Middle frontal gyrus (tissue), 1 donor: Measurements from ENCODE around the gene WDR54.

ENCODE experiments used
- DNase-seq: peaks from one replicate; pipeline ENCODE4 v3.0.0-alpha.2; 2015; ENCODE audit warnings: low spot score; ENCODE audit errors: extremely low spot score

The WDR54 gene, protein sequence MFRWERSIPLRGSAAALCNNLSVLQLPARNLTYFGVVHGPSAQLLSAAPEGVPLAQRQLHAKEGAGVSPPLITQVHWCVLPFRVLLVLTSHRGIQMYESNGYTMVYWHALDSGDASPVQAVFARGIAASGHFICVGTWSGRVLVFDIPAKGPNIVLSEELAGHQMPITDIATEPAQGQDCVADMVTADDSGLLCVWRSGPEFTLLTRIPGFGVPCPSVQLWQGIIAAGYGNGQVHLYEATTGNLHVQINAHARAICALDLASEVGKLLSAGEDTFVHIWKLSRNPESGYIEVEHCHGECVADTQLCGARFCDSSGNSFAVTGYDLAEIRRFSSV

GRCh38 chr2:74421221-74421870 is at the start of gene WDR54, which contains the start of gene C2orf81:
TSS of gene WDR54 (plus strand) at chr2:74421730. CDS start at chr2:74422154, 424 bp downstream.
TSS of gene C2orf81 (minus strand) at chr2:74421619. CDS start at chr2:74421560, 59 bp downstream.
- peak; percentile 79 for DNase-seq

DNA sequence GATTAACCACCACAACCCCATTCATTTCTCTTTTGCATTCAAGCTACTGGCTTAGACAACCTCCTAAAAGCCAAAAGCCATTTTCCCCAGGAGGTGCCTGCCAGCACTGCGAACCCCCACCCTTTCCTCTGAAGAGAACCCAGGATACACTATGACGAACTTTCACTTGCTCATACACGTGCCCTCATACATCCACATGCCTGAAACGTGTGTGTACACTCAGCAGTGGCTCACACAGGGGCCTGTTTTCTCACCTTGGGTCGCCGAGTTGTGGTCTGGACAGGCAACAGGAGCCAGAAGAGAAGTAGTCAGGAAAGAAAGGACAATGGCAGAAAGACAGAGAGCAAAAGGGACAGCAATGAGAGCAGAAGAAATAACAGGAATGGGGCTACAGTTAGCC is 48.9 kb upstream of the WDR54 start:
- no peak for DNase-seq

- DNase-seq, result no peak
Observed at GRCh38 chr2:74373221-74373676, 48.3 kb upstream of the WDR54 start.

- DNase-seq, result no peak
Observed at GRCh38 chr2:74373985-74374384, 47.5 kb upstream of the WDR54 start.

DNA sequence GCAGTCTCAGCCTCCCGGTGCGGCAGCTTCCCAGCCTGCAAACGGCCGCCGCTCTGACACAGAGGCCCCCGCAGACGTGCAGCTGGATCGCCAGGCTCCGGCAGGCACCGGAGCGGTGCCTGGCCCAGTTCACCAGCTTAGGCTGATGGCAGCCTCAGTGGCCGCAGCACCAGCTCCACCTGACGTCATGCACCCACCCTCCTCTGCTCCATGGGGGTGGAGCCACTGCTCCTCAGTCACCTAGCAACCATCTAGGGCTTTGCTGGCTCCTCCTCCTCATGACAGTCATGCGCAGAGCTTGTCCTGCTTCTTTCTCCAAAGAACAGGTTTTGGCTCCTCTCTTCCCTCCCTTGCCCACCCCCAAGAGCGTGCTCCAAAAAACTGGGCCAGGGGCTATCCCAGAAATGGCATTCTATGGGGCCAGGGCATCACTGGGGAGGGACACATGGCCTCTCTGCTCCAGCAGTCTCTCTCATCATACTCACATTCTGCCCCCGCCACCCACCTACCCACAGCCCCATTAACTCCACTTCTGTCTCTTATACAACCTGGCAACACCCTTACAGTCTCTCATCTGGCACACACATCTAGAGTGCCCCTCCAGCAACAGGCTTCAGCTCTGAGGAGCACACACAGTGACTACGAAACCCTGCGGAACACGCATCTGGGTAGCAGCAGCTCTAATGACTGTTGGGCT is 46.9 kb upstream of the WDR54 start:
- peak; percentile 87 for DNase-seq

GRCh38 chr2:74375838-74376237 is 45.7 kb upstream of the WDR54 start:
- DNase-seq, result no peak

DNA sequence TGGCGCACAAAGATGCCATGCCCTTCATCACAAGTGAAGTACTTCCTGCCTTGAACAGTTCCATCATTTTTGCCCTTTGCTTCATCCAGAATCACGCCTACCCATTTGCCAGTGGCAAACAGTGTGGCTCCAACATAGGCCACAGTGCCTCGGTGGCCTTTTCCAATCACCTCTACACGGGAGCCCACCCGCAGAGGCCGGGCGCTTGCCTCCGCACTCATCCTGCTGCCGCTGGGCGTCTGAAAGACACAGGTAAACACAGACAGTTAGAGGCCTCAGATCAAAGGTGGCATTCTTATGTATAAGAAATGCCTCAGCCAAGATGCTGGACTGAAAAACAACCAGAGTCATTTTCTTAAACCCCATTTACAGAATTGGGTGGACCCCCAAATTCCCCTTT is 43.5 kb upstream of the WDR54 start:
- DNase-seq, result no peak

DNA sequence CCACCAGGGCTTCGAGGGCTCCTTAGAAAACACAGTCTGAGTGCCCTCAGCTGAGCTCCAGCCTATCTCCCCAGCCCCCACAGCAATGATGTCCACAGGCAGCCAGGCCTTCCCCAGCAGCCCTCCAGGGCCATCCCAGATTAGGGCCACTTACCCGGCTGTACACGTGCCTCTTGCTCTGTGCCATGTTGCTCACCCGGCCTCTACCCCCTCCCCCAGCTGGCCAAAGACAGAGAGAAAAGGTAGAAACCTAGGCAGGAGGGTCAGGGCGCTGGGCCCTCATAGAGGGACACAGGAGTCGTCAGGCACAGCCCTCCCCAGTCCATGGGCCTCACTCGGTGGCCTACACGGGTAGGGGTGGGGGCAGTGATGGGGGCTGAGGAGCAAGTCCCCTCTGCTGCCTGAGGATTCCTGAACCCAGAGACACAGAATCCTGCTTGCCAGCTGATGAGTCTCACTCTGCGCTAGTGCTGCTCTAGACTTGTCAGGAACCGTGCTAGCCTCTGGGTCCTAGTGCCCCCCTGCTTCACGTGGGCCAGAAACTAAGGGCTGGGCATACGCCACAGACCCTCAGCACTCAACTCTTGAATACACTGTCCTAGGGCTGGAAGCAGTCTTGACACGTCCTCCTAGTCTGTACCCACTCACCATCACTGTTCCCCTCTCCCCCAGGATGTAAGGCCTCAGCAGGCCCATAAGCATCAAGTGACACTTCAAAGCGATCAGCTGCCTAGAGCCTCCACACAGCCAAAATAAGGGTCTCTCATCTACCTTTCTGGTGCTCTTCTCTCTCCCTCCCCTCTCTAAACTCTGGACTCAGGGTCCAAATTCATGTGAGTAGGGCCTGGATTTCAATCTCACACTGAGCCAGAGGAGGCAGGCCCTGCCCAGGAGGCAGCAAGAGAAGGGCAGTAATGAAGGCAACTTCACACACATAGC is 41.4 kb upstream of the WDR54 start, which contains the start of gene DCTN1:
DCTN1 (minus strand) TSS at position 461 of the 939 bp plus-strand sequence; CDS start at position 187, 274 bp downstream.
- peak; percentile 75 for DNase-seq

DNA sequence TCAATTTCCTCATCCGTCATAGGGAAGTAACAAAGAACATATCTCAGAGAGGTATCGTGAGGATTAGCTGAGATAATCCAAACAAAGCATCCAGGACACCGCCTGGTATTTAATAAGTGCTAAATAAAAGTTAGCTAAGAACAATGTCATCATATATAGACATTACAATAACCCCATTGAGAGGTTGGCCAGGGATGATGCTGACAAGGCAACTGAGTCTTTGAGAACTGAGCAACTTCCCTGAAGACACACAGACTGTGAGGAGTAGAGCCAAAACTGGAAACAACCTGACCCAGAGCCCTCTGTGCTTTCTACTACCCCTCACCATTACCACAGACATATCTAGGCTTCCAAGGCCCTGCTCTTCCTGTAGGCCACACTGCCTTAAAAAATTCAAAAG is 39.8 kb upstream of the WDR54 start:
- no peak for DNase-seq

DNA sequence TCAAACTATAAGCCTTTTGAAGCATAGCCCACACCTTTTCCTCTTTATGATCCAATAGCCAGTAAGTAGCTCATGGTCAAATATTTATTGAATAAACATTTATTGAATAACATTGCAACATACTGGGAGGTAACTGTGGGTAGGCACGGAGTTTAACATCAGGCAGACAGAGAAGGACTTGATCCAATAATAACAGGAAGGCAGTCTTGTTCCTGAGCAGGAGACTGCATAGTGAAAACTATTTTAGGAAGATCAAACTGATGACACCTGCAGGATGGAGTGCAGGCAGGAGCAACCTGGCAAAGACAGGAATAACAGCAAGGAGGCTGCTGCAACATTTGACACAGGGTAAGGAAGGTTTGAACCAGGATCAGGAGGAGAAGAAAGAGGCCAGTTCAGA is 38.3 kb upstream of the WDR54 start:
- no peak for DNase-seq

DNA sequence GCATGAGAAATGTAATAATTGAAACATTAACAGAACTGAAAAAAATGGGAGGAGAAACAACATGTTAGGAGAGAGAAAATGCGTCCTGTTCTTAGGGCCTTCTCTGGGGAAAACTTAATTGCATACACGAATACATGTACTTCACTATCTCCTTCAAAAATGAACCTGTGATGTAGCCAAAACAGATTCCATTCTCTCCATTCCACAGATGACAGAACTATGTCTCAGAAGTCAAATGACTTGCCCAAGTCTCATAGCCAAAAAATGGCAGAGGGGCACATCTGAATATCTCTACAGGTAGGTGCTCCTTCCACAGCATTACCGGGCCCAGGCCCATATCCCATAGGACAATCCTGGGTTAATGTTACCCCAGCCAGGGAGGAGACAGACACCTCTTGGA is 37.5 kb upstream of the WDR54 start:
- no peak for DNase-seq

- peak; percentile 79 for DNase-seq
Observed at GRCh38 chr2:74385396-74385795, 36.1 kb upstream of the WDR54 start.

- DNase-seq, result no peak
Observed at GRCh38 chr2:74387346-74387745, 34.2 kb upstream of the WDR54 start.

- no peak for DNase-seq
Observed at GRCh38 chr2:74390606-74391005, 30.9 kb upstream of the WDR54 start.

GRCh38 chr2:74391209-74391579 is 30.3 kb upstream of the WDR54 start:
- DNase-seq, result no peak

- peak; percentile 92 for DNase-seq
Observed at GRCh38 chr2:74391580-74392448, 29.7 kb upstream of the WDR54 start.

DNA sequence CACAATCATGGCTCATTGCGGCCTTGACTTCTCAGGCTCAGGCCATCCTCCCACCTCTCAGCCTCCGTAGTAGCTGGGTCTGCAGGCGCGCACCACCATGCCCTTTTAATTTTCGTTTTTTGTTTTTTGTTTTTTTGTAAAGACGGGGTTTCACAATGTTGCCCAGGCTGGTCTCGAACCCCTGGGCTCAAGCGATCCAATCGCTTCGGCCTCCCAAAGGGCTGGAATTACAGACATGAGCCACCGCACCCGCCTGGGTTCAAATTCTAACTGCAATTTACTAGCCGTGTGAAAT is 29.1 kb upstream of the WDR54 start:
- DNase-seq, result no peak

DNA sequence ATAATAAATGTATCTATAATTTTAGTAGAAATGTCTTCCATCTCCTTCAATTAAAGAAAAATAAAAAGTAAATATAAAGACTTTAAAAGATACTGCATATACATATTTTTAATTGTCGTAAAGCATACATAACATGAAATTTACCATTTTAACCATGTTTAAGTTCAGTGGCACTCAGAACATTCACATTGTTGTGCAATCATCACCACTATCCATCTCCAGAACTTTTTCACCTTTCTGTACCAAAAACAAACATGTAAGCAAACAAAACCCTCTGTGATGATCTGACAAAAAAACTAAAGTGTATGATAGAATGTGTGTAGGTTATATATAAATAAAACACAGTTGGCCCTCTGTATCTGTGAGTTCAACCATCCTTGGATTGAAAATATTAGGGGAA is 28.0 kb upstream of the WDR54 start:
- DNase-seq, result no peak

DNA sequence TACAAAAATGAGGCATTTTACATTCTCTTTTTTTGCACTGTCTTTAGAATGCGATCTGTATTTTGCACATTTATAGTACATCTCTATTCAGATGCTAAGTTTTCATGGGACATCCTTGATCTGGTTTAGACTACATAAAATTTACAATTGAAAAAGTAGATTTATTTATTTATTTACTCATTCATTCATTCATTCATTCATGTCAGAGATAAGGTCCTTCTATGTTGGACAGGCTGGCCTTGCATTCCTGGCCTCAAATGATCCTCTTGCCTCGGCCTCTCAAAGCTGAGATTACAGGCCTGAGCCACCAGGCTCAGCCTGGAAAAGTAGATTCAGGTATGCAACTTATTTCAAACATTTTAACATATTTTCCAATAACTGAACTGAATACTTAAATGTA is 25.4 kb upstream of the WDR54 start:
- DNase-seq, result no peak

- DNase-seq, result no peak
Observed at GRCh38 chr2:74399785-74400184, 21.7 kb upstream of the WDR54 start.
